Bronchial epithelial cell (primary cell): Measurements from ENCODE around the gene CERKL. TPM values are rescaled to one million over a fixed set of nuclear protein-coding genes. Genes with fewer than 3 reads are reported as not detected.

Source experiments
- DNase-seq: peaks from one replicate; pipeline ENCODE4 v3.0.0-alpha.2; 2010; ENCODE audit warnings: low read depth
- FAIRE-seq: peaks from 2 replicates; lab custom pipeline; 2011; peaks lifted over from hg19 to GRCh38; lab: Jason Lieb, UNC
- H3K27me3 ChIP-seq: 2 replicates; pipeline ENCODE4 v1.5.1; 2011; ENCODE audit warnings: low read length; ENCODE audit not compliant: control insufficient read depth, insufficient read depth
- H3K36me3 ChIP-seq: 2 replicates; pipeline ENCODE4 v1.5.1; 2011; ENCODE audit warnings: low read length; ENCODE audit not compliant: control insufficient read depth, insufficient read depth
- H3K4me3 ChIP-seq: 2 replicates; pipeline ENCODE4 v1.5.1; 2011; ENCODE audit warnings: mild to moderate bottlenecking, low read depth, low read length, control low read depth
- total RNA-seq: library from RNA; depleted of rRNA; stranded (reverse); fragments of >200 nt; gene quantifications from 2 replicates; pipeline ENCODE4 v1.2.1, GENCODE V29; 2014
- TF ChIP-seq, protein P1 (sequence below): IDR thresholded peaks from 2 replicates; pipeline ENCODE4 v1.5.1; 2011; ENCODE audit warnings: mild to moderate bottlenecking, moderate library complexity, low read length, control low read depth, inconsistent platforms; ENCODE audit not compliant: insufficient read depth, severe bottlenecking

The CERKL gene
- total RNA-seq, 1 donor from 2014 or later: not detected

DNA sequence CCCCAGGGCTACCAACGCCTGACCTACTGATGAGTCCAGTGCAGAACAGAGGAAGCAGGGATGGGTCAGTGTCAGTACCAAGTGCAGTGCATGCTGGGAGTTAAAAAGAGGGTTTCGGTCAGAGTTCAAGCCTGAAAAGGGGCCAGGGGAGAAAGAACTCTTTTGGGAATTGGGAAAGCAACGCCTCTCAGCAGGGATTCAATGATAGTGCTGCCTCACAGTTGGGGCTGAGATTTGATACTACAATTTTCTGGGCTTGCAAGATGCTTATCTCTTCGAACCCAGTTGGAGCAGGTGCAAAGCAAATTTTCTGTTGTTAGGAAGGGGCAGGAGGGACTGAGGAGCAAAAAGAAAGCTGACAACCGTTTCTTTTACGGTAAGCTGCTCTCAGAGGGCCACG, 82.6 kb downstream of the CERKL start:
- FAIRE-seq: no peak
- no peaks in the 10 kb centered on the region for H3K27me3 ChIP-seq
- H3K4me3 ChIP-seq: no peak overlapping the region
- DNase-seq: no peak
- TF ChIP-seq, protein P1, sequence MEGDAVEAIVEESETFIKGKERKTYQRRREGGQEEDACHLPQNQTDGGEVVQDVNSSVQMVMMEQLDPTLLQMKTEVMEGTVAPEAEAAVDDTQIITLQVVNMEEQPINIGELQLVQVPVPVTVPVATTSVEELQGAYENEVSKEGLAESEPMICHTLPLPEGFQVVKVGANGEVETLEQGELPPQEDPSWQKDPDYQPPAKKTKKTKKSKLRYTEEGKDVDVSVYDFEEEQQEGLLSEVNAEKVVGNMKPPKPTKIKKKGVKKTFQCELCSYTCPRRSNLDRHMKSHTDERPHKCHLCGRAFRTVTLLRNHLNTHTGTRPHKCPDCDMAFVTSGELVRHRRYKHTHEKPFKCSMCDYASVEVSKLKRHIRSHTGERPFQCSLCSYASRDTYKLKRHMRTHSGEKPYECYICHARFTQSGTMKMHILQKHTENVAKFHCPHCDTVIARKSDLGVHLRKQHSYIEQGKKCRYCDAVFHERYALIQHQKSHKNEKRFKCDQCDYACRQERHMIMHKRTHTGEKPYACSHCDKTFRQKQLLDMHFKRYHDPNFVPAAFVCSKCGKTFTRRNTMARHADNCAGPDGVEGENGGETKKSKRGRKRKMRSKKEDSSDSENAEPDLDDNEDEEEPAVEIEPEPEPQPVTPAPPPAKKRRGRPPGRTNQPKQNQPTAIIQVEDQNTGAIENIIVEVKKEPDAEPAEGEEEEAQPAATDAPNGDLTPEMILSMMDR: no peak
- H3K36me3 ChIP-seq: no peaks in the 10 kb centered on the region

- FAIRE-seq (no peak), DNase-seq (peak; percentile 45)
- TF ChIP-seq, protein P1: peak; percentile 42
- Histone ChIP-seq H3K27me3 (no peaks in the 10 kb centered on the region), H3K4me3 (no peak overlapping the region), H3K36me3 (no peaks in the 10 kb centered on the region)
These were observed 83.7 kb downstream of the CERKL start for GRCh38 chr2:181573140-181573736.

GRCh38 chr2:181570833-181571661, 85.9 kb downstream of the CERKL start:
- TF ChIP-seq, protein P1: peak; percentile 1
- no peak overlapping the region for H3K4me3 ChIP-seq
- H3K27me3 ChIP-seq: no peaks in the 10 kb centered on the region
- no peaks in the 10 kb centered on the region for H3K36me3 ChIP-seq
- DNase-seq (peak; percentile 33), FAIRE-seq (no peak)

- H3K36me3 ChIP-seq: no peaks in the 10 kb centered on the region
- FAIRE-seq (no peak), DNase-seq (no peak)
- H3K4me3 ChIP-seq: no peak overlapping the region
- no peaks in the 10 kb centered on the region for H3K27me3 ChIP-seq
- TF ChIP-seq, protein P1: no peak
These were observed 86.8 kb downstream of the CERKL start for GRCh38 chr2:181570059-181570458.

- Histone ChIP-seq H3K27me3 (no peaks in the 10 kb centered on the region), H3K4me3 (no peak overlapping the region), H3K36me3 (no peaks in the 10 kb centered on the region)
- TF ChIP-seq, protein P1: no peak
- FAIRE-seq (no peak), DNase-seq (no peak)
These were observed 90.4 kb downstream of the CERKL start for GRCh38 chr2:181566334-181567032.
